Choroid plexus epithelial cell (primary cell): Measurements from ENCODE around the gene SCRT2.
A peak's percentile ranks its signal among the peaks of the same experiment; 100 is the strongest.

Source experiments
- DNase-seq: peaks from one replicate; pipeline ENCODE4 v3.0.0-alpha.2; 2010; ENCODE audit warnings: low read depth
- H3K4me3 ChIP-seq: 2 replicates; pipeline ENCODE4 v1.5.1; 2011; ENCODE audit warnings: low read depth, mild to moderate bottlenecking, control low read depth, low read length, moderate library complexity
- CTCF ChIP-seq: conservative IDR thresholded peaks from 2 replicates; pipeline ENCODE4 v1.5.1; 2011; ENCODE audit warnings: low read depth, mild to moderate bottlenecking, control low read depth, inconsistent platforms, low read length, moderate library complexity

SCRT2 gene

DNA sequence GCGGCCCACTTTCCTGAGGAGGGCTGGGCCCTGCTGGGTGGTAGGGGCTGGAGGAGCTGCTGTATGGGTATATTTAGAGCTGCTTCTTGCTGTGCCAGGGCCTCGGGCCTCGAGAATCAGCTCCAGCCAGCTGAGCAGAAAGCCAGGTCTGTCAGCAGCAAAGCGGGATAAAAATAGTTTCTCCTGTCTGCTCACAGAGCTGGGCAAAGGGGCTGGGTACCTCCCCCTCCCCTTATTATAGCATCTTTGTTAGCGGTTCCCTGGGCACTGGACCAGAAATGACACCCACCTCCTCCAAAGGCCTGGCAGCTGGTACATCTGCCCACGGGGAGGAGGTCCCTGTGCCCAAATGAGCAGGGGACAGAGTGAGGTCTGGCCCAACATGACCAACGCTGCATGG lies 6.0 kb downstream of the SCRT2 start:
- no peak for DNase-seq
- no peak overlapping the region for H3K4me3 ChIP-seq
- no peak for TF ChIP-seq CTCF

- no peak for DNase-seq
- no peak overlapping the region for H3K4me3 ChIP-seq
- TF ChIP-seq CTCF: no peak
Observed at GRCh38 chr20:668638-669037, 7.0 kb downstream of the SCRT2 start.

DNA sequence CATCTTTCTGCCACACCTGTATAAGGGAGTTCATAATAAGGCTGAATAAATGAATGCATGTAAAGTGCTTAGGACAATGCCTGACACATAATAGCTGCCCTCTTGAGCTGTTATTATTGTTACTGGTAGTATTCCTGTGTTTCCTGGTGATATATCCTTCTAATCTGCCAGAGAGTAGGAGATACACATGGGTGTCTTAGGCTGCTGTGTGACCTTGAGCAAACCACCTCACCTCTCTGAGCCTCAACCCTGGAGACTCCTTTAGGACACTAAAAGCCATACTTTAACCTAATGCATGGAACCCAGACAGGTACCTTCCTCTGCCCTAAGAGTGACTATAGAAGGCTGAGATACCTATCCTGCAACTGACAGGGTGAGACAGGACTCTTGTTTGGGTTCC lies 7.6 kb downstream of the SCRT2 start:
- no peak for TF ChIP-seq CTCF
- H3K4me3 ChIP-seq: no peak overlapping the region
- no peak for DNase-seq

DNA sequence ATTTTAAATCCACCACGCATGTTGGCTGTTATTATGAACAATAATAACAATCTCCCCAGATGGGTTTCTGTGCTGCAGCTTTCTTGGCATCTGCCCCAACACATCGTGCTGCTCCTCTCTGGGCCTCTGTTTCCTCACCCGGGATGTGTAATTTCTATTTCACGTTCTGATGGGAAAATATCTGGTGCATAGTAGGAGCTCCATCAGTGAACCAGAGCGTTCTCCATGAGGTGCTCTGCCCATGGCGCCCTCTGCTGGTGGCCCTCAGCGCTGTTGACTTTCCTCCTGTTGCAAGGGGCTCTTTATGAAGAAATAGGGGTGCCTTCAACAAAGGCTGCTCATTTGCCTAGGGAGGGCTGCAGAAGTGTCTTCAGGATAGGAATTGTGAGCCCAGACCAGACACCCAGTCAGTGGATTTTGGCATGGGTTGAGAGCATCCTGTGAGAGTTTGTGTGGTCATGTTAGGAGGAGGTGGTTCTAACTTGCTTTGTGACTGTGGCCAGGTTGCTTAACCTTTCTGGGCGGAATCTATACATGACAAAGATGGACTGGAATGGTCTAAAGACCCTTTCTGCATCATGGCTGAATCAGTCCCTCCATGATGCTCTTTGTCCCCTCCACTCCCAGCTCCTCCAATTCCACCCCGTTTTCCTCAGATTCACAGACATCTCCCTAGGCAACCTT lies 8.1 kb downstream of the SCRT2 start:
- peak; percentile 58 for DNase-seq
- TF ChIP-seq CTCF: peak; percentile 96

GRCh38 chr20:666877-667276 lies 8.7 kb downstream of the SCRT2 start:
- H3K4me3 ChIP-seq: no peak overlapping the region
- no peak for DNase-seq
- no peak for TF ChIP-seq CTCF

More for the DNA sequence above, 8.1 kb downstream of the SCRT2 start:
- no peak overlapping the region for H3K4me3 ChIP-seq

GRCh38 chr20:665276-665675 lies 10.3 kb downstream of the SCRT2 start:
- no peak for DNase-seq
- no peak overlapping the region for H3K4me3 ChIP-seq
- no peak for TF ChIP-seq CTCF

- no peak for DNase-seq
- TF ChIP-seq CTCF: no peak
- H3K4me3 ChIP-seq: no peak overlapping the region
Observed at GRCh38 chr20:664576-664975, 11.0 kb downstream of the SCRT2 start.
